Stimulated activated naive CD4-positive, alpha-beta T cell treated with Interleukin-2 at 50 U/mL for 16 hours (primary cell): ENCODE data around the gene CARMIL3.

ENCODE experiments used
- DNase-seq: peaks from one replicate; lab custom pipeline; 2025; lab: John Stamatoyannopoulos, UW

The CARMIL3 gene

DNA sequence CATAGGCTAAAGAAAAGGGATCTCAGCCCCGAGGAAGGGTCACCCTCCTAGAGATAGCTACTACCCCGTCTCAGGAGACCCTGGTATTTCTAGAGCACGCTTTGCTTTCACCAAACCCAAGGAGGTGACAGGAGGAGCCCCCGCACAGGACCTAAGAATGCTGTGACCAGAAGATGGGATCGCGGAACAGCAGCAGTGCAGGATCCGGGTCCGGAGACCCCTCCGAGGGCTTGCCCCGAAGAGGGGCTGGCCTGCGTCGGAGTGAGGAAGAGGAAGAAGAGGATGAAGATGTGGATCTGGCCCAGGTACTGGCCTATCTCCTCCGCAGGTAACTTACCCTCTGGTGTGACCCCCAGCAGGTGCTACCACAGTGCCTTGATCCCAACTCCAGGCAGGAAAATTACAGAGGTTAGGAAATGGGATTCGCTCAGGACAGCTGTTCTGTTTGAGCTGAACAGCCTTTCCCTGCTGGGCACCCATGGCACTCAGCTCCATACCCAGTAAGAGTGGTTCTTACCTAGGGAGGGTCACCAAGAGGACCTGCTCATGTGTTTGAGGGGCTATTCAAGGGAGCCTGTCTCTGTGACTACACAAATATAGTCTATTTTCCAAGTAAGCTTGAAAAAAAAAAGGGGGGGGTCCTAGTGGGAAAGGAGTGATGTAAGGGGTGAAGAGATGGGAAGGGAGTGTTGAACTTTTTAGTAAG lies 63.8 kb downstream of the CARMIL3 start:
- no peak for DNase-seq

DNA sequence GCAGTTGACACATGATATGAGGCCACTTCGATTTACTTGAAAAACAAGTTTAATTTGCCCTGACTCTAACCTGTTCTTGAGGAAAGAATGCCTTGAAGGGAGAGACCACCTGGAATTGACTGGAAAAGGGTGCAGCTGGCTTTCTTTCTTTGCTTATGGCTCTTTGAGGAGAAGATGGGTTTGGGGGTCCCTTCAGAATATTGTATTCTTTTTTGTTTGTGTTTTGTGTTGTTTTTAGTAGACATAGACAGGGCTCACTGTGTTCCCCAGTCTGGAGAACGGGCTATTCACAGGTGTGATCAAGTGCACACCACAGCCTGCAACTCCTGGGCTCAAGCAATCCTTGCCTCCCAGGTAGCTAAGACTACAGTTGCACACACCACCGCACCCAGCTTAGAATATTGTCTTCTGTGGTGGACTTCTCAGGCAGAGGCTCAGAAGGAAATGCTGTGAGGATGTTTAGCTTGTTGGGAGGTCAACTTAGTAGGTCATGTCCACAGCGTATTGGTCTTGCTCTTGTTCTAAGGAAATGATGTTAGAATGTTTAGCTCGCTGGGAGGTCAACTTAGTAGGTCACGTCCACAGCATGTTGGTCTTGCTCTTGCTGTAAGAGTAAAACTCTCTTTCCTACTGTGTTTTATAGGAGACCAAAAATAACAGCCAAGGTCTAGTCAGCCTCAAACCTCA lies 64.5 kb downstream of the CARMIL3 start:
- DNase-seq, result no peak

GRCh38 chr14:24117179-24117578 lies 65.4 kb downstream of the CARMIL3 start:
- no peak for DNase-seq
